ENCODE data around the gene DLX1.

DNA sequence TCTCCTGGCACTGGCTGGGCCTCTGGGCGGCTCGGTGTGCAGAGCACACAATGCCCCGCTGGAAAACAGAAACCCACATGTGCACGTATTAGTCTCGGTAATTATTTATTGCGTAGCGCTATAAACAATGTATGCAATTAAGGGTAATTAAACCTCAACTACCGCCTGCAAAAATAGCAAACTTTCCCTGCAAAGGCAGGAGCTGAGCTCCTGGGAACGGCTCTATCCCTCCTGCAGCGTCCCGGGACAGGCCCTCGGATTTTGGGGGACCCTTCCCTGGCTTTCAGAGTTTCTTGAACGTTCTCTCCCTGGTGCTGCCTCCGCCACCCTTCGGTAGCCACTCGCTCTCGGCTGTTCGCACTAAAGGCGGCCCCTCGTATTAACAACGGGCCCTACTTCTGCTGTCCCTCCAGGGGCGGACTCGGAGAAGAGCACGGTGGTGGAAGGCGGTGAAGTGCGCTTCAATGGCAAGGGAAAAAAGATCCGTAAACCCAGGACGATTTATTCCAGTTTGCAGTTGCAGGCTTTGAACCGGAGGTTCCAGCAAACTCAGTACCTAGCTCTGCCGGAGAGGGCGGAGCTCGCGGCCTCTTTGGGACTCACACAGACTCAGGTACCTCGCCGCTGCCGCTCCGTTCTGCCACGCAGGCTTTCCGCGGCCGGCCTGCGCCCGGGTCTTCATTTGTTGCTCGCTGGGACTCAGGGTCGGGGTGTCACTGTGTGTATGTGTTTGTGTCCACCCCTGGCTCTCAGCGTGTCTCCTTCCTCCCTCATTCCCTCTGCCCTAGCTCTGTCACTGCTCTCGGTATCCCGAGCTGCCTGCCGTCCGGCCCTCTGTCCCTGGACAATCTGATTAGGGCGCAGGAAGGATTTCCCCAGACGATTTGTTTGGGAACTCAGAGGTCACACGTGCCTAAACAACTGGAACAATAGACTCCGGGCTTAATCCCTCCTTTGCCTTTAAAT is 1.2 kb downstream of the DLX1 start:
- TF ChIP-seq POLR2A (IDR thresholded peaks at IDR 0.05) (no peak), CTCF (IDR thresholded peaks at IDR 0.05) (peak in 1 of 3 donors; percentile 26), POLR2AphosphoS5 (IDR thresholded peaks at IDR 0.05) (peak in 1 of 3 donors; percentile 5)

Data from breast epithelium (tissue), 3 donors.